Pancreas (tissue), 10 donors: Measurements from ENCODE around the gene NCMAP. TPM values are rescaled to one million over a fixed set of nuclear protein-coding genes. Genes with fewer than 3 reads are reported as not detected.

Experiments
- ATAC-seq, 4 donors: fragments of 200-7000 bp; cut with Tn5 transposase; one replicate each; pipeline versions ENCODE4 v1.8.0 to v1.9.1; 2020; ENCODE audit warnings: mild to moderate bottlenecking in 4 of 4, moderate library complexity in 4 of 4
- DNase-seq, 6 donors: peaks; one replicate each; pipeline ENCODE4 v3.0.0-alpha.2; 2020
- FAIRE-seq: peaks from 2 replicates; lab custom pipeline; 2012; peaks lifted over from hg19 to GRCh38; lab: Jason Lieb, UNC
- H3K27ac ChIP-seq, 4 donors: fragments of 200-600 bp; sonication (generic); 1 replicate in 3 of 4; 2 replicates in 1 of 4; pipeline versions ENCODE4 v1.5.0 to v1.8.0; 2020
- H3K27me3 ChIP-seq, 4 donors: fragments of 200-600 bp; one replicate each; pipeline ENCODE4 v1.8.0; 2021
- H3K36me3 ChIP-seq, 3 donors: fragments of 200-600 bp; sonication (generic) in 1 of 3; one replicate each; pipeline versions ENCODE4 v1.5.0 to v1.8.0; 2020 to 2021
- H3K4me1 ChIP-seq, 3 donors: fragments of 200-600 bp; one replicate each; pipeline ENCODE4 v1.8.0; 2021
- H3K4me3 ChIP-seq, 4 donors: fragments of 200-600 bp; sonication (generic) in 2 of 4; one replicate each; pipeline versions ENCODE4 v1.5.0 to v1.8.0; 2020 to 2021
- H3K9me3 ChIP-seq, 4 donors: fragments of 200-600 bp; one replicate each; pipeline ENCODE4 v1.8.0; 2021
- CTCF ChIP-seq, 4 donors: fragments of 200-600 bp; sonication (generic) in 3 of 4; IDR thresholded peaks; one replicate each; pipeline versions ENCODE4 v1.5.0 to v1.8.0; 2021; ENCODE audit warnings: antibody characterized with exemption in 4 of 4
- WGBS, 2 donors: extraction: QIAGEN DNeasy Blood & Tissue Kit; methylation state at CpG; one replicate each; pipeline ENCODE4 v1.1.7; 2013; 5-methylcytosine and 5-hydroxymethylcytosine counted together
- intact Hi-C, 3 donors: fragments of 100-400 bp; cut with DNase I; formaldehyde crosslinking; loops; one replicate each; pipeline versions ENCODE4 v1.11.1 to v1.14.2; 2022
- polyA plus RNA-seq, 2 donors: library from polyadenylated mRNA; stranded (reverse); fragments of 200-250 nt; gene quantifications; one replicate each; pipeline ENCODE4 v1.2.3, GENCODE V29; 2013
- total RNA-seq, 6 donors: library from RNA; stranded (reverse); fragmentation: NEBNext Ultra II Directional in 4 of 6; extraction: Animal tissue kit (Norgen Biotek cat#: 25700) in 4 of 6; gene quantifications; one replicate each; pipeline versions ENCODE4 v1.2.1 to v1.2.4, GENCODE V29; 2021 to 2023
- donor health status: healthy with polysubstance abuse.
- donor health status: DM: no; HTN: no; CAD: no; lungs with moderate emphysema.
- donor health status: DM: no; HTN: no; CAD: no.
- donor health status: control.
- donor health status: control.
- donor health status: Bipolar disorder and iron deficiency.
- donor health status: DM: yes; HTN: yes; CAD: no.
- donor health status: DM: no; HTN: no; CAD: no.
- donor health status: DM: no; HTN: no; CAD: no.
- donor health status: DM: yes; HTN: yes; CAD: no.

Gene NCMAP
- total and polyA plus RNA-seq, 8 donors = 6.3 to 24.7 (median 9.6) TPM

- H3K36me3 ChIP-seq = peaks cover 0 to 4% (median 0%) of the 10 kb centered on the region in 3 donors
- H3K9me3 ChIP-seq = no peaks in the 10 kb centered on the region
- H3K4me3 ChIP-seq = no peak overlapping the region
- H3K27me3 ChIP-seq = no peaks in the 10 kb centered on the region
- H3K27ac ChIP-seq = no peak overlapping the region
- TF ChIP-seq CTCF (IDR thresholded peaks at IDR 0.05) = no peak
- no peaks in the 10 kb centered on the region for H3K4me1 ChIP-seq
- intact Hi-C loops = no loop called here
- ATAC-seq (no peak), FAIRE-seq (no peak), DNase-seq (no peak)
- 91 to 95% methylated on average over 3 of the region's 3 CpGs for whole genome bisulfite sequencing, 2 donors
Measured at GRCh38 chr1:24599265-24599664, 43.4 kb downstream of the NCMAP start.

DNA sequence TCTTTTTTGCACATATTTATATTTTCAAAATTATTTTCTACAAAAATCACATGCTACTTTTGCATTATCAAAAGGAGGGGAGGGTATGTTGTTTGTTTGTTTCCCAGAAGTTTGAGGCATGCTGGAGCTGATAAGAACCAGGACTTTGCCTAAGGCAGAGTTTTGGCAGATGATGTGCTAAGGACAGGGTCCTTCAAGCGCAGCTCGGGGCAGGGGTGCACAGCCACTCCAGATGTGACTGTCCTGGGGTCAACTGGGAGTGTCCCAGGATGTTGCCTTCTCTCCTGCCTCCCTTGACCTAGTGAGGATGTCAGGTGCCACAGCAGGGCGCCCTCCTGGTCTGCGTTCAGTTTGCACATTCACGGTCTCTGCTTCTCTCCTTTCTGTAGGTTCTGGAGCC, 44.7 kb downstream of the NCMAP start:
- FAIRE-seq (no peak), ATAC-seq (no peak), DNase-seq (no peak)
- H3K27ac ChIP-seq = no peak overlapping the region
- no peaks in the 10 kb centered on the region for H3K27me3 ChIP-seq
- intact Hi-C loops = no loop called here
- H3K4me1 ChIP-seq = no peaks in the 10 kb centered on the region
- peaks cover 0 to 4% (median 0%) of the 10 kb centered on the region in 3 donors for H3K36me3 ChIP-seq
- H3K9me3 ChIP-seq = no peaks in the 10 kb centered on the region
- WGBS, 2 donors = 90% methylated on average over 5 of the region's 5 CpGs
- no peak for TF ChIP-seq CTCF (IDR thresholded peaks at IDR 0.05)
- H3K4me3 ChIP-seq = no peak overlapping the region

- ATAC-seq = no peak
Measured at GRCh38 chr1:24605534-24606295, 49.8 kb downstream of the NCMAP start.

GRCh38 chr1:24606296-24606605, 50.4 kb downstream of the NCMAP start:
- ATAC-seq (no peak), DNase-seq (no peak), FAIRE-seq (no peak)
- H3K27ac ChIP-seq = no peak overlapping the region
- 85 to 88% methylated on average over 3 of the region's 3 CpGs for WGBS, 2 donors
- no peak overlapping the region for H3K4me3 ChIP-seq
- H3K4me1 ChIP-seq = peaks cover 0 to 8% (median 4%) of the 10 kb centered on the region in 3 donors
- no peaks in the 10 kb centered on the region for H3K36me3 ChIP-seq
- H3K27me3 ChIP-seq = no peaks in the 10 kb centered on the region
- intact Hi-C loops = no loop called here
- TF ChIP-seq CTCF (IDR thresholded peaks at IDR 0.05) = no peak
- no peaks in the 10 kb centered on the region for H3K9me3 ChIP-seq

More at GRCh38 chr1:24605534-24606295, 49.8 kb downstream of the NCMAP start:
- Histone ChIP-seq H3K27me3 (no peaks in the 10 kb centered on the region), H3K4me1 (peaks cover 0 to 8% (median 4%) of the 10 kb centered on the region in 3 donors), H3K4me3 (no peak overlapping the region), H3K9me3 (no peaks in the 10 kb centered on the region), H3K36me3 (no peaks in the 10 kb centered on the region), H3K27ac (no peak overlapping the region)
- intact Hi-C loops = no loop called here
- no peak for TF ChIP-seq CTCF (IDR thresholded peaks at IDR 0.05)
- FAIRE-seq (no peak), DNase-seq (no peak)
- WGBS, 2 donors = 80 to 82% methylated on average over 19 of the region's 19 CpGs

DNA sequence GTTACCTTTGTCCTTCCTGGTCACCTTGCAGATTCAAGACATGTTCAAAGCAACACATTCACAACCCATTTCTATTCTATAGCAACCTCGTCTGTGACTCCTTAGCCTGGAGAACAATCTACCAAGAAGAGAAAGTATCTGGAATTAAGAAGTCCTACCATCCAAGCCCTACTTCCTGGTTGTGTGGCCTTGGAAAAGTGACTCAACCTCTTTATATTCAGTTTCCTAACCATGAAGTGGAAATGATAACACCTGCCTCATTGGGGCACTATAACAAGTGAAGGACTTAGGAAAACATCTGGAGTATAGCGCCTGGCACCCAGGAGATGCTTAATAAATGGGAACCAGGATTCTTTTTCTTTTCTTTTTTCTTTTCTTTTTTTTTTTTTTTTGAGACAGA, 50.7 kb downstream of the NCMAP start:
- 89 to 95% methylated on average over 2 of the region's 2 CpGs for WGBS, 2 donors
- H3K4me3 ChIP-seq = no peak overlapping the region
- no peak overlapping the region for H3K27ac ChIP-seq
- TF ChIP-seq CTCF (IDR thresholded peaks at IDR 0.05) = no peak
- ATAC-seq (no peak), FAIRE-seq (no peak), DNase-seq (no peak)
- H3K9me3 ChIP-seq = no peaks in the 10 kb centered on the region
- H3K36me3 ChIP-seq = no peaks in the 10 kb centered on the region
- intact Hi-C loops = no loop called here
- H3K27me3 ChIP-seq = no peaks in the 10 kb centered on the region
- H3K4me1 ChIP-seq = peaks cover 0 to 8% (median 4%) of the 10 kb centered on the region in 3 donors
